ENCODE results near the gene THTPA.

DNA sequence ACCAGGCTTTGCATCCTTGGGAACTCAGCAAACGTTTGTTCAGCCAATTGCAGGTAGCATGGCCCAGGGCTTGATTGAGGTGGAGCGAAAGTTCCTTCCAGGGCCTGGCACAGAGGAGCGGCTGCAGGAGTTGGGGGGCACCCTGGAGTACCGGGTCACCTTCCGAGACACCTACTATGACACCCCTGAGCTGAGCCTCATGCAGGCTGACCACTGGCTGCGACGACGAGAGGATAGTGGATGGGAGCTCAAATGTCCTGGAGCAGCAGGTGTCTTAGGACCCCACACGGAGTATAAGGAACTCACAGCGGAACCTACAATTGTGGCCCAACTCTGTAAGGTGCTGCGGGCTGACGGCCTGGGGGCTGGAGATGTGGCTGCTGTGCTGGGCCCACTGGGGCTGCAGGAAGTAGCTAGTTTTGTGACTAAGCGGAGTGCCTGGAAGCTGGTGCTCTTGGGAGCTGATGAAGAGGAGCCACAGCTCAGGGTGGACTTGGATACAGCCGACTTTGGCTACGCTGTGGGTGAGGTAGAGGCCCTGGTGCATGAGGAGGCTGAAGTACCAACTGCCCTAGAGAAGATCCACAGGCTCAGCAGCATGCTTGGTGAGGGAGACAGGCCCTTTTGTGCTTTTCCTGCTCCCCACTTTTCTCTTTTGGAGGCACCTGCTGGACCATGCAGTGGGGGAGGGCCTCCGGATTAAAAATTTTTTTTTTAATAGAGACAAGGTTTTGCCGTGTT is 799 bp downstream of the THTPA start:
- TF ChIP-seq, protein P1, sequence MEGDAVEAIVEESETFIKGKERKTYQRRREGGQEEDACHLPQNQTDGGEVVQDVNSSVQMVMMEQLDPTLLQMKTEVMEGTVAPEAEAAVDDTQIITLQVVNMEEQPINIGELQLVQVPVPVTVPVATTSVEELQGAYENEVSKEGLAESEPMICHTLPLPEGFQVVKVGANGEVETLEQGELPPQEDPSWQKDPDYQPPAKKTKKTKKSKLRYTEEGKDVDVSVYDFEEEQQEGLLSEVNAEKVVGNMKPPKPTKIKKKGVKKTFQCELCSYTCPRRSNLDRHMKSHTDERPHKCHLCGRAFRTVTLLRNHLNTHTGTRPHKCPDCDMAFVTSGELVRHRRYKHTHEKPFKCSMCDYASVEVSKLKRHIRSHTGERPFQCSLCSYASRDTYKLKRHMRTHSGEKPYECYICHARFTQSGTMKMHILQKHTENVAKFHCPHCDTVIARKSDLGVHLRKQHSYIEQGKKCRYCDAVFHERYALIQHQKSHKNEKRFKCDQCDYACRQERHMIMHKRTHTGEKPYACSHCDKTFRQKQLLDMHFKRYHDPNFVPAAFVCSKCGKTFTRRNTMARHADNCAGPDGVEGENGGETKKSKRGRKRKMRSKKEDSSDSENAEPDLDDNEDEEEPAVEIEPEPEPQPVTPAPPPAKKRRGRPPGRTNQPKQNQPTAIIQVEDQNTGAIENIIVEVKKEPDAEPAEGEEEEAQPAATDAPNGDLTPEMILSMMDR (IDR thresholded peaks at IDR 0.05) = no peak
- TF ChIP-seq POLR2A (IDR thresholded peaks at IDR 0.05) = no peak
